AG04450 (cell line): Measurements from ENCODE around the gene RBM34. TPM values are rescaled to one million over a fixed set of nuclear protein-coding genes. Genes with fewer than 3 reads are reported as not detected.

Experiments used
- CTCF ChIA-PET: fragments of 300-600, 350-600 bp; formaldehyde crosslinking; extraction: SDS; loops from one replicate; lab custom pipeline; 2022; ENCODE audit warnings: antibody characterized with exemption, inconsistent platforms; lab: Charles Lee
- POLR2A ChIA-PET: fragments of 350-600 bp; formaldehyde crosslinking; extraction: SDS; loops from one replicate; lab custom pipeline; 2021; ENCODE audit warnings: antibody characterized with exemption, inconsistent platforms; lab: Yijun Ruan, JAX
- DNase-seq: peaks from one replicate; pipeline ENCODE4 v3.0.0-alpha.2; 2011; ENCODE audit warnings: low read depth, low spot score
- H3K27ac ChIP-seq: one replicate; pipeline ENCODE4 v1.5.1; 2012; ENCODE audit warnings: low read depth, low read length, control low read depth
- H3K27me3 ChIP-seq: one replicate; pipeline ENCODE4 v1.6.0; 2012; ENCODE audit warnings: low read length; ENCODE audit not compliant: control insufficient read depth, insufficient read depth
- H3K4me3 ChIP-seq: 2 replicates; pipeline ENCODE4 v1.5.1; 2011; ENCODE audit warnings: mild to moderate bottlenecking, low read depth, low read length, control low read depth
- H3K9me3 ChIP-seq: 2 replicates; pipeline ENCODE4 v1.5.1; 2012; ENCODE audit warnings: low read length; ENCODE audit not compliant: control insufficient read depth, insufficient read depth
- CTCF ChIP-seq: IDR thresholded peaks from 2 replicates; pipeline ENCODE4 v1.5.1; 2011; ENCODE audit warnings: low read depth, low read length, control low read depth, inconsistent platforms
- polyA plus RNA-seq: library from polyadenylated mRNA; depleted of rRNA; stranded (reverse); fragments of >200 nt; gene quantifications from 2 replicates; pipeline ENCODE4 v1.2.3, GENCODE V29; 2011

RBM34 gene
- polyA plus RNA-seq, 1 experiment: 47.0 TPM

DNA sequence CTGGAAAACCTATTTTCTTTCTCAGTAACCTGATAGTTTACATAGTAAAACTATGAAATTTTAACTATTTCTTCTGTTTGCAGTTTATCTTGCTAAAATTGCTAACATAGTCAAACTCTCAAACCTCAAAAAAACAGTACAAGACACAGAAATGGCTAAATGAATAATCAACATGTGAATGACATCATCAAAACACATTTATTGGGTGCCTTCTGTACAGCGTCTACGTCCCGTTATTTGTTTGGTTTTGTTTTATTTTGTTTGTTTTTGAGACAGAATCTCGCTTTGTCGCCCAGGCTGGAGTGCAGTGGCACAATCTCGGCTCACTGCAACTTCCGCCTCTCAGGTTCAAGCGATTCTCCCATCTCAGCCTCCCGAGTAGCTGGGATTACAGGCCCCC lies 11.2 kb downstream of the RBM34 start:
- no peak for TF ChIP-seq CTCF
- Histone ChIP-seq H3K27me3 (no peaks in the 10 kb centered on the region), H3K4me3 (no peak overlapping the region), H3K9me3 (no peaks in the 10 kb centered on the region), H3K27ac (no peak overlapping the region)
- POLR2A ChIA-PET: interaction anchor here (0.7 kb wide), 1 partner anchor 11 kb away, joined by 5 read pairs; the partner anchor contains the start of gene RBM34
- no peak for DNase-seq
- CTCF ChIA-PET: no interaction called here

DNA sequence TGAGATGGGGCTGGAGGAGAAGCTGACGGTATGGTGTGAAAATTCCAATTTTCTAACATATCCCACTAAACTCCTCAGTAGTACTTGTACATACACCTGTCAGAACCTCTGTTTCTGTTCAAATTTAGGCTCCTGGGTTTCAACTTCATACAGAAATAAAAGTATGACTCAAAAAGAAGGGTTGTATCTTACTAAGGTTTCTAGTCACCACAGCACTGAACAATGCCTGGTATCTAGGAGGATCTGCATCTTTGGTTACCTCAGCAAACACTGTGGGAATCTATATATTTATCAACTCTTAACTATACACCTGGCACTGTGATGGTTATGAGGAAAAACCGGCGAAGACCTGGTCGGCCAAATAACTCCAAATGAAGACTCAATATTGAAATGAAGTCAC lies 13.8 kb downstream of the RBM34 start:
- Histone ChIP-seq H3K27me3 (no peaks in the 10 kb centered on the region), H3K4me3 (no peak overlapping the region), H3K9me3 (no peaks in the 10 kb centered on the region), H3K27ac (no peak overlapping the region)
- no peak for TF ChIP-seq CTCF
- ChIA-PET POLR2A (no interaction called here), CTCF (no interaction called here)
- no peak for DNase-seq

DNA sequence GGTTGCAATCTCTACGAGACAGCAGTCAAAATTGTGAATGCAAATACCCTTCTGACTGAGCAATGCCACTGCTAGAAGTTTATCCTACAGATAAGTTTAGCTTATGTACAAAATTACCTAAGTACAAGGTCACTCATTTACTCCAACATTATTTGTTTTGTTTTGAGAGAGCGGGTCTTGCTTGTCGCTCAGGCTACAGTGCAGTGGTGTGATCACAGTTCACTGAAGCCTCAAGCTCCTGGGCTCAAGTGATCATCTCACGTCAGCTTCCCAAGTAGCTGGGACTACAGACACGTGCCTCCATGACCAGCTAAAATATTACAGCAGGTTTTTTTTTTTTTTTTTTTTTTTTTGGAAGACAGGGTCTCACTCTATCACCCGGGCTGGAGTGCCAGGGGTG lies 15.4 kb downstream of the RBM34 start:
- no peak for TF ChIP-seq CTCF
- DNase-seq: no peak
- Histone ChIP-seq H3K4me3 (no peak overlapping the region), H3K9me3 (no peaks in the 10 kb centered on the region), H3K27me3 (no peaks in the 10 kb centered on the region), H3K27ac (no peak overlapping the region)
- ChIA-PET CTCF (interaction anchor here (0.6 to 1.6 kb wide), 4 partner anchors 15 to 271 kb away, joined by 3 to 10 read pairs (median 6); partner anchors contain the start of gene RBM34), POLR2A (interaction anchor here (0.6 kb wide), 2 partner anchors 15 to 38 kb away, joined by 3 read pairs; partner anchors contain the start of gene RBM34)

- no peak for DNase-seq
- no peak overlapping the region for H3K27ac ChIP-seq
- no peak for TF ChIP-seq CTCF
- ChIA-PET CTCF (no interaction called here), POLR2A (interaction anchor here (0.7 kb wide), 1 partner anchor 18 kb away, joined by 3 read pairs; the partner anchor contains the start of gene RBM34)
- H3K9me3 ChIP-seq: no peaks in the 10 kb centered on the region
- H3K4me3 ChIP-seq: no peak overlapping the region
- H3K27me3 ChIP-seq: no peaks in the 10 kb centered on the region
Observed at GRCh38 chr1:235142991-235143390, 18.1 kb downstream of the RBM34 start.

GRCh38 chr1:235139315-235139714 lies 21.7 kb downstream of the RBM34 start:
- DNase-seq: no peak
- H3K4me3 ChIP-seq: no peak overlapping the region
- TF ChIP-seq CTCF: no peak
- H3K9me3 ChIP-seq: no peaks in the 10 kb centered on the region
- H3K27ac ChIP-seq: no peak overlapping the region
- POLR2A ChIA-PET: no interaction called here
- H3K27me3 ChIP-seq: no peaks in the 10 kb centered on the region
- CTCF ChIA-PET: interaction anchor here (0.8 to 1.0 kb wide), 2 partner anchors 17 to 278 kb away, joined by 3 to 5 read pairs; no protein-coding TSS in a partner anchor
